ENCODE results near the gene UBD. TPM values are rescaled to one million over a fixed set of nuclear protein-coding genes. Genes with fewer than 3 reads are reported as not detected.
A peak's percentile ranks its signal among the peaks of the same experiment; 100 is the strongest.

Gene UBD
- total RNA-seq: 0.53 and 1.9 TPM in 2 replicates

- no peak for DNase-seq (ENCODE audit: low read depth, low spot score)
These were observed at the start of gene UBD for GRCh38 chr6:29559524-29560287. Gene UBD (minus strand): TSS chr6:29559732. CDS start chr6:29559701, 31 bp downstream.

GRCh38 chr6:29608131-29608530, 48.6 kb upstream of the UBD start:
- no peak for DNase-seq (ENCODE audit: low read depth, low spot score)

GRCh38 chr6:29603930-29604329, 44.4 kb upstream of the UBD start:
- no peak for DNase-seq (ENCODE audit: low read depth, low spot score)

GRCh38 chr6:29603456-29603855, 43.9 kb upstream of the UBD start:
- DNase-seq (ENCODE audit: low read depth, low spot score): no peak

- DNase-seq (ENCODE audit: low read depth, low spot score): no peak
These were observed 43.2 kb upstream of the UBD start for GRCh38 chr6:29602564-29603361.

- DNase-seq (ENCODE audit: low read depth, low spot score): no peak
These were observed 38.7 kb upstream of the UBD start for GRCh38 chr6:29598172-29598747.

GRCh38 chr6:29597184-29597583, 37.7 kb upstream of the UBD start:
- DNase-seq (ENCODE audit: low read depth, low spot score): no peak

- DNase-seq (ENCODE audit: low read depth, low spot score): no peak
These were observed 36.9 kb upstream of the UBD start for GRCh38 chr6:29596381-29596900.

GRCh38 chr6:29593199-29593855, 33.8 kb upstream of the UBD start:
- no peak for DNase-seq (ENCODE audit: low read depth, low spot score)

GRCh38 chr6:29591677-29592076, 32.1 kb upstream of the UBD start:
- no peak for DNase-seq (ENCODE audit: low read depth, low spot score)

- DNase-seq (ENCODE audit: low read depth, low spot score): no peak
These were observed 30.8 kb upstream of the UBD start for GRCh38 chr6:29590218-29590808.

GRCh38 chr6:29589423-29590048, 30.0 kb upstream of the UBD start:
- peak; percentile 26 for DNase-seq (ENCODE audit: low read depth, low spot score)

GRCh38 chr6:29584821-29585220, 25.3 kb upstream of the UBD start, which contains the start of gene OR2H2:
Gene OR2H2 (plus strand): TSS chr6:29585121. CDS start chr6:29587945, 2,824 bp downstream.
- DNase-seq (ENCODE audit: low read depth, low spot score): no peak

GRCh38 chr6:29577544-29577943, 18.0 kb upstream of the UBD start:
- DNase-seq (ENCODE audit: low read depth, low spot score): no peak

- no peak for DNase-seq (ENCODE audit: low read depth, low spot score)
These were observed 16.5 kb upstream of the UBD start for GRCh38 chr6:29576056-29576455.

GRCh38 chr6:29567991-29568390, 8.5 kb upstream of the UBD start:
- no peak for DNase-seq (ENCODE audit: low read depth, low spot score)

GRCh38 chr6:29567541-29567940, 8.0 kb upstream of the UBD start:
- DNase-seq (ENCODE audit: low read depth, low spot score): no peak

GRCh38 chr6:29566856-29567255, 7.3 kb upstream of the UBD start:
- no peak for DNase-seq (ENCODE audit: low read depth, low spot score)

GRCh38 chr6:29564875-29565274, 5.3 kb upstream of the UBD start:
- no peak for DNase-seq (ENCODE audit: low read depth, low spot score)

- DNase-seq (ENCODE audit: low read depth, low spot score): no peak
These were observed 4.0 kb upstream of the UBD start for GRCh38 chr6:29563435-29563965.
